ENCODE data around the gene PRSS27. TPM values are rescaled to one million over a fixed set of nuclear protein-coding genes. Genes with fewer than 3 reads are reported as not detected.

The PRSS27 gene
- total RNA-seq, 1 donor from 2014 or later, result 2.3 TPM

GRCh38 chr16:2702438-2702825 lies 17.6 kb downstream of the PRSS27 start:
- Mint-ChIP-seq H3K4me3 (ENCODE audit: unreplicated experiment) (no peak overlapping the region), H3K27ac (ENCODE audit: unreplicated experiment) (no peak overlapping the region)
- no peaks in the 10 kb centered on the region for H3K27me3 ChIP-seq (ENCODE audit: insufficient read depth, low read length)

DNA sequence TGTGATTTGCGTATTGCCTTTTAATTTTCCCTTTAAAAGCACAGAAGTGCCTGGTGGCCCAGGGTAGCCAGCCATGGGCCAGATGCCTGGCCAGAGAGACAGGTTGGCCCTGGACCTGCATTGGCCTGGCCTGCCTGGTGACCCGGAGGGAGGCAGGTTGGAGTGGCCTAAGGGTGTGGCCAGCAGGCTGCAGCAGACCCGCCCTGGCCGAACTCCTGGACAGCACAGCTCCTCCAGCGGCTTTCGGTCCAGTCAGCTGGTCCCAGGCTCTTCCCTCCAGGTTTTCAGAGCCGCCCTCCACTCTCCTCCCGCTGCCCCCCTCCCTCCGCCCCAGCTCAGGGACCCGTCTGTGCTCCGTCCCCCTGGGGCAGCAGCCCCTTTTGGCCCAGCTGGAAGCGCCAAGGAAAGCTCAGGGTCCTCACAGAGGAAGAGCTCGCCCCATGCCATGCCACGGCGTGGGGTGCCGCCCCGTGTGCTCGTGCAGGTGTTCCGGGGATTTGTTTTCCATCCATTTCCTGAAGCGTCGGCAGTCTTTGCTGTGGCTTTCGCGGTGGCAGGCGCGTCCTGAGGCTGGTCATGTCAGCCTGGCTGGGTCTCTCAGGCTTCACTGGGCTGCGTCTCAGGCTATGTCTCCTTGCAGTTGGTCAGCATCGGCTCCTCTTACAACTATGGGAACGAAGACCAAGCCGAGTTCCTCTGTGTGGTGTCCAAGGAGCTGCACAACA lies 18.1 kb downstream of the PRSS27 start:
- DNase-seq (ENCODE audit: low read depth) (no peak), FAIRE-seq (no peak)
- Histone ChIP-seq H3K9me3 (ENCODE audit: insufficient read depth, low read depth, low read length) (no peaks in the 10 kb centered on the region), H3K36me3 (ENCODE audit: insufficient read depth, low read length) (no peaks in the 10 kb centered on the region), H3K79me2 (ENCODE audit: insufficient read depth, low read length) (peaks cover 22% of the 10 kb centered on the region), H3K4me3 (ENCODE audit: insufficient read depth, low read depth, low read length) (no peak overlapping the region), H3K4me1 (ENCODE audit: insufficient read depth, low read length) (no peaks in the 10 kb centered on the region), H3K4me2 (ENCODE audit: low read length) (no peak overlapping the region), H2AFZ (ENCODE audit: low read depth, low read length) (no peak overlapping the region), H3K27me3 (ENCODE audit: insufficient read depth, low read length) (no peaks in the 10 kb centered on the region), H4K20me1 (ENCODE audit: insufficient read depth, low read length) (peaks cover 80% of the 10 kb centered on the region), H3K9ac (ENCODE audit: low read length) (no peak overlapping the region), H3K27ac (ENCODE audit: low read depth, low read length) (no peak overlapping the region)
- Mint-ChIP-seq H3K9me3 (ENCODE audit: unreplicated experiment) (no peaks in the 10 kb centered on the region), H3K27me3 (ENCODE audit: low read depth, unreplicated experiment) (no peaks in the 10 kb centered on the region), H3K4me1 (ENCODE audit: low read depth, unreplicated experiment) (no peaks in the 10 kb centered on the region), H3K36me3 (ENCODE audit: low read depth, unreplicated experiment) (peaks cover 6% of the 10 kb centered on the region), H3K4me3 (ENCODE audit: unreplicated experiment) (no peak overlapping the region), H3K27ac (ENCODE audit: unreplicated experiment) (no peak overlapping the region)
- no peak for TF ChIP-seq CTCF (IDR thresholded peaks at IDR 0.05; ENCODE audit: insufficient read depth, low read depth, low read length)
- TF ChIP-seq EZH2 (IDR thresholded peaks at IDR 0.05; ENCODE audit: insufficient read depth, low read length), result no peak

More at GRCh38 chr16:2702438-2702825, 17.6 kb downstream of the PRSS27 start:
- Histone ChIP-seq H3K27ac (ENCODE audit: low read depth, low read length) (no peak overlapping the region), H3K9me3 (ENCODE audit: insufficient read depth, low read depth, low read length) (no peaks in the 10 kb centered on the region), H3K79me2 (ENCODE audit: insufficient read depth, low read length) (peaks cover 16% of the 10 kb centered on the region), H3K9ac (ENCODE audit: low read length) (no peak overlapping the region), H3K4me2 (ENCODE audit: low read length) (no peak overlapping the region), H3K36me3 (ENCODE audit: insufficient read depth, low read length) (no peaks in the 10 kb centered on the region), H4K20me1 (ENCODE audit: insufficient read depth, low read length) (peaks cover 79% of the 10 kb centered on the region), H2AFZ (ENCODE audit: low read depth, low read length) (no peak overlapping the region), H3K4me1 (ENCODE audit: insufficient read depth, low read length) (no peaks in the 10 kb centered on the region), H3K4me3 (ENCODE audit: insufficient read depth, low read depth, low read length) (no peak overlapping the region)
- no peak for TF ChIP-seq CTCF (IDR thresholded peaks at IDR 0.05; ENCODE audit: insufficient read depth, low read depth, low read length)
- no peak for TF ChIP-seq EZH2 (IDR thresholded peaks at IDR 0.05; ENCODE audit: insufficient read depth, low read length)
- FAIRE-seq, result no peak
- Mint-ChIP-seq H3K4me1 (ENCODE audit: low read depth, unreplicated experiment) (no peaks in the 10 kb centered on the region), H3K9me3 (ENCODE audit: unreplicated experiment) (no peaks in the 10 kb centered on the region), H3K27me3 (ENCODE audit: low read depth, unreplicated experiment) (no peaks in the 10 kb centered on the region), H3K36me3 (ENCODE audit: low read depth, unreplicated experiment) (peaks cover 4% of the 10 kb centered on the region)
- DNase-seq (ENCODE audit: low read depth), result no peak

DNA sequence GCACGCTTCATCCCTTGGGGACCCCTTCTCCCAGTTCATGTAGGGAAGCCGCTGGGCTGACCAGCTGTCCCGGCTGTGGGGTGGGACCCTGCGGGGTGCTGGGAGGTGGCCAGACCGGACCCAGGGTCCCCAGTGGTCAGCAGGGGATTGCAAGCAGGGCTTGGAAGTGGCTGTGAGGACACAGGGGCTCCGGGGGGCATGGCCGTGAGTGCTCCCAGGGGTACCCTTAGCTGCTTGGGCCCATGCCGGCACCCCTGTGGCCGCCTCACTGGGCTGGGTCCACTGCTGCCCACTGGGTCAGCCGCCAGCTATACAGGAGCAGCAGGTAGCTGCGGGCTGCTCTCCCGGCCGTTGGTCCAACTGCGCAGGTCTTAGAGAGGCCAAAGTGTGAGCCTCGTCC lies 18.8 kb downstream of the PRSS27 start:
- TF ChIP-seq EZH2 (IDR thresholded peaks at IDR 0.05; ENCODE audit: insufficient read depth, low read length) (no peak), CTCF (IDR thresholded peaks at IDR 0.05; ENCODE audit: insufficient read depth, low read depth, low read length) (no peak)
- Mint-ChIP-seq H3K4me1 (ENCODE audit: low read depth, unreplicated experiment) (no peaks in the 10 kb centered on the region), H3K27ac (ENCODE audit: unreplicated experiment) (no peak overlapping the region), H3K36me3 (ENCODE audit: low read depth, unreplicated experiment) (peaks cover 6% of the 10 kb centered on the region), H3K4me3 (ENCODE audit: unreplicated experiment) (no peak overlapping the region), H3K27me3 (ENCODE audit: low read depth, unreplicated experiment) (no peaks in the 10 kb centered on the region), H3K9me3 (ENCODE audit: unreplicated experiment) (no peaks in the 10 kb centered on the region)
- Histone ChIP-seq H3K4me2 (ENCODE audit: low read length) (no peak overlapping the region), H4K20me1 (ENCODE audit: insufficient read depth, low read length) (peaks cover 76% of the 10 kb centered on the region), H3K9me3 (ENCODE audit: insufficient read depth, low read depth, low read length) (no peaks in the 10 kb centered on the region), H3K4me3 (ENCODE audit: insufficient read depth, low read depth, low read length) (no peak overlapping the region), H3K79me2 (ENCODE audit: insufficient read depth, low read length) (peaks cover 24% of the 10 kb centered on the region), H3K4me1 (ENCODE audit: insufficient read depth, low read length) (no peaks in the 10 kb centered on the region), H3K9ac (ENCODE audit: low read length) (no peak overlapping the region), H3K27ac (ENCODE audit: low read depth, low read length) (no peak overlapping the region), H3K36me3 (ENCODE audit: insufficient read depth, low read length) (no peaks in the 10 kb centered on the region), H3K27me3 (ENCODE audit: insufficient read depth, low read length) (no peaks in the 10 kb centered on the region), H2AFZ (ENCODE audit: low read depth, low read length) (no peak overlapping the region)
- DNase-seq (ENCODE audit: low read depth) (no peak), FAIRE-seq (no peak)

Measured in astrocyte (in vitro differentiated cells and primary cell).